IPS DF 6.9 (cell line): ENCODE results near the gene FNIP2.

ENCODE experiments used
- DNase-seq: peaks from one replicate; pipeline ENCODE4 v3.0.0-alpha.2; 2013; ENCODE audit warnings: low read depth, low spot score
- H3K27ac ChIP-seq: one replicate; pipeline ENCODE4 v1.5.1; 2013; ENCODE audit warnings: low read length, control low read depth
- H3K27me3 ChIP-seq: 2 replicates; pipeline ENCODE4 v1.6.1; 2013; ENCODE audit warnings: mild to moderate bottlenecking, low read length; ENCODE audit not compliant: control insufficient read depth, insufficient read depth
- H3K36me3 ChIP-seq: 2 replicates; pipeline ENCODE4 v1.6.1; 2013; ENCODE audit warnings: low read length; ENCODE audit not compliant: control insufficient read depth, insufficient read depth
- H3K4me1 ChIP-seq: 2 replicates; pipeline ENCODE4 v1.6.1; 2013; ENCODE audit warnings: low read length; ENCODE audit not compliant: control insufficient read depth, insufficient read depth
- H3K4me3 ChIP-seq: 2 replicates; pipeline ENCODE4 v1.5.1; 2013; ENCODE audit warnings: mild to moderate bottlenecking, low read length
- H3K9me3 ChIP-seq: 2 replicates; pipeline ENCODE4 v1.6.1; 2013; ENCODE audit warnings: low read length, inconsistent platforms; ENCODE audit not compliant: control insufficient read depth, insufficient read depth
- WGBS: extraction: QIAGEN DNeasy Blood & Tissue Kit; methylation state at CpG from one replicate; pipeline ENCODE4 v1.1.7; 2013; ENCODE audit warnings: mixed read lengths, missing lambda C conversion rate; ENCODE audit not compliant: insufficient read length, insufficient coverage; 5-methylcytosine and 5-hydroxymethylcytosine counted together

The FNIP2 gene

GRCh38 chr4:158812543-158812942, 43.7 kb downstream of the FNIP2 start:
- no peaks in the 10 kb centered on the region for H3K9me3 ChIP-seq
- no peak for DNase-seq
- no peak overlapping the region for H3K27ac ChIP-seq
- no peaks in the 10 kb centered on the region for H3K36me3 ChIP-seq
- H3K4me3 ChIP-seq = no peak overlapping the region
- no peaks in the 10 kb centered on the region for H3K27me3 ChIP-seq
- no peaks in the 10 kb centered on the region for H3K4me1 ChIP-seq

GRCh38 chr4:158813113-158813512, 44.3 kb downstream of the FNIP2 start:
- H3K27ac ChIP-seq = no peak overlapping the region
- no peaks in the 10 kb centered on the region for H3K36me3 ChIP-seq
- no CpG with 5 or more reads among the region's 3 CpGs for WGBS
- no peak overlapping the region for H3K4me3 ChIP-seq
- H3K27me3 ChIP-seq = no peaks in the 10 kb centered on the region
- no peak for DNase-seq
- no peaks in the 10 kb centered on the region for H3K9me3 ChIP-seq
- H3K4me1 ChIP-seq = no peaks in the 10 kb centered on the region

GRCh38 chr4:158814207-158814606, 45.4 kb downstream of the FNIP2 start:
- no peaks in the 10 kb centered on the region for H3K27me3 ChIP-seq
- no CpG with 5 or more reads among the region's 3 CpGs for WGBS
- no peaks in the 10 kb centered on the region for H3K36me3 ChIP-seq

GRCh38 chr4:158814636-158815330, 46.0 kb downstream of the FNIP2 start:
- no peak for DNase-seq
- H3K36me3 ChIP-seq = no peaks in the 10 kb centered on the region
- H3K4me1 ChIP-seq = no peaks in the 10 kb centered on the region

More at GRCh38 chr4:158814207-158814606, 45.4 kb downstream of the FNIP2 start:
- Histone ChIP-seq H3K4me1 (no peaks in the 10 kb centered on the region), H3K4me3 (no peak overlapping the region), H3K27ac (no peak overlapping the region), H3K9me3 (no peaks in the 10 kb centered on the region)
- DNase-seq = no peak

GRCh38 chr4:158816955-158817354, 48.1 kb downstream of the FNIP2 start:
- no peak overlapping the region for H3K4me3 ChIP-seq
- H3K27ac ChIP-seq = no peak overlapping the region
- no peaks in the 10 kb centered on the region for H3K9me3 ChIP-seq
- DNase-seq = no peak
- H3K36me3 ChIP-seq = no peaks in the 10 kb centered on the region
- WGBS = no CpG with 5 or more reads among the region's 1 CpG
- H3K4me1 ChIP-seq = no peaks in the 10 kb centered on the region
- no peaks in the 10 kb centered on the region for H3K27me3 ChIP-seq

More at GRCh38 chr4:158814636-158815330, 46.0 kb downstream of the FNIP2 start:
- WGBS = no CpG with 5 or more reads among the region's 3 CpGs
- Histone ChIP-seq H3K4me3 (no peak overlapping the region), H3K27ac (no peak overlapping the region), H3K27me3 (no peaks in the 10 kb centered on the region), H3K9me3 (no peaks in the 10 kb centered on the region)

GRCh38 chr4:158817562-158818296, 48.9 kb downstream of the FNIP2 start:
- H3K4me3 ChIP-seq = no peak overlapping the region
- no peak for DNase-seq
- H3K9me3 ChIP-seq = no peaks in the 10 kb centered on the region
- no peaks in the 10 kb centered on the region for H3K27me3 ChIP-seq
- no peak overlapping the region for H3K27ac ChIP-seq
- no CpG with 5 or more reads among the region's 10 CpGs for WGBS
- H3K36me3 ChIP-seq = no peaks in the 10 kb centered on the region
- no peaks in the 10 kb centered on the region for H3K4me1 ChIP-seq

GRCh38 chr4:158818560-158819140, 49.8 kb downstream of the FNIP2 start:
- no peaks in the 10 kb centered on the region for H3K9me3 ChIP-seq
- H3K4me3 ChIP-seq = no peak overlapping the region
- DNase-seq = no peak
- no peaks in the 10 kb centered on the region for H3K27me3 ChIP-seq
- no peaks in the 10 kb centered on the region for H3K36me3 ChIP-seq
- H3K27ac ChIP-seq = no peak overlapping the region
- no peaks in the 10 kb centered on the region for H3K4me1 ChIP-seq
- no CpG with 5 or more reads among the region's 2 CpGs for WGBS

GRCh38 chr4:158819942-158820786, 51.3 kb downstream of the FNIP2 start:
- H3K27ac ChIP-seq = no peak overlapping the region
- H3K4me3 ChIP-seq = no peak overlapping the region
- DNase-seq = no peak
- no peaks in the 10 kb centered on the region for H3K9me3 ChIP-seq
- 100% methylated on average over 1 of the region's 2 CpGs for WGBS
- H3K4me1 ChIP-seq = no peaks in the 10 kb centered on the region
- H3K36me3 ChIP-seq = no peaks in the 10 kb centered on the region
- H3K27me3 ChIP-seq = no peaks in the 10 kb centered on the region

- Histone ChIP-seq H3K27me3 (no peaks in the 10 kb centered on the region), H3K9me3 (no peaks in the 10 kb centered on the region), H3K4me1 (no peaks in the 10 kb centered on the region), H3K36me3 (no peaks in the 10 kb centered on the region), H3K27ac (no peak overlapping the region), H3K4me3 (no peak overlapping the region)
- DNase-seq = no peak
- WGBS = no CpG with 5 or more reads among the region's 4 CpGs
Measured at GRCh38 chr4:158821228-158821971, 52.6 kb downstream of the FNIP2 start.

GRCh38 chr4:158822348-158822747, 53.5 kb downstream of the FNIP2 start:
- H3K4me1 ChIP-seq = no peaks in the 10 kb centered on the region
- no peak for DNase-seq
- WGBS = no CpG with 5 or more reads among the region's 7 CpGs
- H3K4me3 ChIP-seq = no peak overlapping the region
- H3K27me3 ChIP-seq = no peaks in the 10 kb centered on the region
- H3K9me3 ChIP-seq = no peaks in the 10 kb centered on the region
- no peak overlapping the region for H3K27ac ChIP-seq
- no peaks in the 10 kb centered on the region for H3K36me3 ChIP-seq
